HG03045 (cell line): ENCODE measurements around the gene ATIC.

Experiments used
- ATAC-seq: cut with Tn5 transposase; IDR thresholded peaks from one replicate; pipeline ENCODE4 v1.9.1; 2021; ENCODE audit warnings: mild to moderate bottlenecking, moderate library complexity; ENCODE audit not compliant: unreplicated experiment

ATIC gene

GRCh38 chr2:215314896-215315295 is 3.0 kb downstream of the ATIC start:
- no peak for ATAC-seq

DNA sequence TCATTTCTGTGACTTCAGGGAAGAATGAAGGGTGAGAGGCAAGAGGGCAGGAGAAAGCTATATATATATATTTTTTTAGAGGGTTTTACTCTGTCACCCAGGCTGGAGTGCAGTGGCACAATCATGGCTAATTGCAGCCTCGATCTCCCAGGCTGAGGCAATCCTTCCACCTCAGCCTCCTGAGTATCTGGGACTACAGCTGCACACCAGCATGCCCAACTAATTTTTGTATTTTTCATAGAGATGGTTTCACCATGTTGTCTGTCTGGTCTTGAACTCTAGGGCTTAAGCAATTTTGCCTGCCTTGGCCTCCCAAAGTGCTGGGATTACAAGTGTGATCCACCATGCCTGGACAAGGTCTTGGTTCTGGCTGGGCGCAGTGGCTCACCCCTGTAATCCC is 3.4 kb downstream of the ATIC start:
- no peak for ATAC-seq

GRCh38 chr2:215316336-215316735 is 4.5 kb downstream of the ATIC start:
- ATAC-seq = no peak

- ATAC-seq = no peak
Measured at GRCh38 chr2:215319500-215319899, 7.6 kb downstream of the ATIC start.

GRCh38 chr2:215320102-215320501 is 8.2 kb downstream of the ATIC start:
- no peak for ATAC-seq

DNA sequence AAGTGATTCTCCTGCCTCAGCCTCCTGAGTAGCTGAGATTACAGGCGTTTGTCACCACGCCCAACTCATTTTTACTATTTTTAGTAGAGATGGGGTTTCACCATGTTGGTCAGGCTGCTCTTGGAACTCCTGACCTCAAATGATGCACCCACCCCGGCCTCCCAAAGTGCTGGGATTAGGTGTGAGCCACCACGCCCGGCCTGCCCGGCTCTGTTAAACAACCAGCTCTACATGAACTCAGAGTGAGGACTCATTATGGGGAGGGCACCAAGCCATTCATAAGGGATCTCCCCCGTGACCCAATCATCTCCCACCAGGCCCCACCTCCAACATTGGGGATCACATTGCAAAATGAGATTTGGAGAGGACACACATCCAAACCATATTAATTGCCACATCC is 8.8 kb downstream of the ATIC start:
- ATAC-seq = no peak

DNA sequence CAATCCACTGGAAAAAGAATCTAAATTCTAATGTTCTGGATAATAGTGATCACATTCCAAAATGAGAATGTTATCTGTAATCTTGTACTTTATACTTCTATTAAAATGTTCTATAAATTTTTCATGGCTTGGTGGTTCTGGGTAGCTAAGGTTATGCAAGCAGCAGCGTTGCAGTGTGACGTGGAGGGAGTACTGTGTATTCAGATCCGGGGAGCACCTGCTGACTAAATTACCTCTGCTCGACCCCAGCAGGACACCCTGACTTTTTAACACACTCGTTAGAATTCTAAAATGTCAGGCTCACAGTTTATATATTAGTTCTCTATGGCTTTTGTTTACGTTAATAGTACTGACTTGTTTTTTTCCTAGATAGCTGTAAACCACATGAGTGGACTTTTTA is 13.0 kb downstream of the ATIC start:
- no peak for ATAC-seq

- no peak for ATAC-seq
Measured at GRCh38 chr2:215328066-215328465, 16.2 kb downstream of the ATIC start.

GRCh38 chr2:215332872-215333595 is 21.2 kb downstream of the ATIC start:
- ATAC-seq = no peak

GRCh38 chr2:215338883-215339679 is 27.2 kb downstream of the ATIC start:
- ATAC-seq = no peak

GRCh38 chr2:215347878-215348277 is 36.0 kb downstream of the ATIC start:
- ATAC-seq = no peak

- ATAC-seq = no peak
Measured at GRCh38 chr2:215352602-215353001, 40.7 kb downstream of the ATIC start.

DNA sequence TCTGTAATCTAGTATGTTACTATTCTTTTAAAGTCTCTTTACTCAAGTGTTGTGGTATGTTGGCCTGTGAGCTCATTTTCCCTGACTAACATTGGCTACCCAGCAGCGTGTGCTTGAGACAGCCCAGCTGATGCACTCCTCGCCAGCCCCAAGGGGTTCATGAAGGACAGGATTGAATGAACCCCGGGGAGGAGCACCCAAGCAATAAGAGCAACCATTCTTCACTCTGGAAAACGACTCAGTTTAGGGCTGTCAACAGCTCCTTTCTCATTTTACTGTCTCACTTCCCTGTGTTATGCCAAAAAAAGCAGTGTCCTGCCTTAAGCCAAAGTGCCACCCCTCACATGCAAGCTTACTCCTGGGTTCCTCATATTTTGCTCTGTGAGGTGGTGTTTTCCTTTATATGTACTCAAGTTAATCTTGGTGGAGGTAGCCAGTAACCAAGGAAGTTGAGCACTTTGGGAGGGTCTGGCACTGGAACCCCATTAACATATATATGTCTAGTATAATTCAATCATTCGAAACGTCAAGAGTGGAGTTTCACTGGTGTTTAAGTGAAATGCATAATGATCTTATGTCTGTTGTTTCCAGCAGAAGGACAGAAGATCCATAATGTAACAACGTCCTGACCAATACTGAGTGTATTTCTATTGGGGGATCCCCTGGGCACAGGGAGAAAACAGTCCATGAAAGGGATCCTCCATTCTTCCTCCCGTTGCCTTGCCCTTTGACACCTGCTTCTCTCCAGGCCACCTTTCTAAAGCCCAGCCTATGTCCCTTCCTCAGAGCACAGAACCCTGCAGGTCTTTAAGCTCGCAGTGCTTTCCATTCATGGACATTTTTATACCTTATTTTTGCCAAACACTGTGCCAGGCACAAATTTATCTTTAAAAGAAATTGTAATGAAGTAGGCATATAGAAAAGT is 43.2 kb downstream of the ATIC start:
- ATAC-seq = no peak

DNA sequence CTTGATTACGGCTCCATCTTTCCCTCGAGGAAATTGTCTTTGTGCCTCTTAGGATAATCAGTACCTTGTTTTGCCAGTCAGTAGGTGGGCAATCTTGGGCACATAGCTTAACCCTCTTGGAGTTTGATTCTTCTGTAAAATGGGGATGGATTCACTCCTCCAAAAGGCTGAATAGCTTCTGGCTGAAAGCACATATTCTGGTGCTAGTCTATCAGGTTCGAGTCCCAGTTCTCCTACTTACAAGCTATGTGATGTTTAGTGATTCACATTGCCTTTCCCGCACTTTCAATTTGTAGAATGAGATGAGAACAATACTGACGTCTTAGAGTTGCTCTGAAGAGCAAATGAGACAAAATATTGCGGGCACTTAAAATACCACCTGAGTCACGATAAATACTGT is 43.9 kb downstream of the ATIC start:
- no peak for ATAC-seq

GRCh38 chr2:215356334-215356947 is 44.6 kb downstream of the ATIC start:
- ATAC-seq = no peak

- no peak for ATAC-seq
Measured at GRCh38 chr2:215356948-215357461, 45.1 kb downstream of the ATIC start.

DNA sequence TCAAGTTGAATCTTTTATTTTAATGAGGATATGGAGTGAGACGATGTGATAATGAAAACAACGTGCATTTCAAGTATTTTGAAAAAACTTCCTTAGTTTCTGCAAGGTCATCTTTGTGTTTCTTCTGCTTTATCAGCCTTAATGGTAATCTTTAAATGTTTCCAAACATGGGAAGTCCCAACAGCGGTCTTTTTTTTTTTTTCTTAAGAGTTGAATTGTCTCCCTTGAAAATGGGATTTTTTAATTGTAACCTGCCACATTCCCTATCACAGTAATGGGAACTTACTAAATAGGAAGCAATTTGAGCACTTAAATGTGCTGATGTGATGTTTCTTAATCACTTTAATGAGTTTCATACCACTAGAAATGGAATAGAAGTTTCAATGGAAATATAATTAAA is 45.8 kb downstream of the ATIC start:
- no peak for ATAC-seq

DNA sequence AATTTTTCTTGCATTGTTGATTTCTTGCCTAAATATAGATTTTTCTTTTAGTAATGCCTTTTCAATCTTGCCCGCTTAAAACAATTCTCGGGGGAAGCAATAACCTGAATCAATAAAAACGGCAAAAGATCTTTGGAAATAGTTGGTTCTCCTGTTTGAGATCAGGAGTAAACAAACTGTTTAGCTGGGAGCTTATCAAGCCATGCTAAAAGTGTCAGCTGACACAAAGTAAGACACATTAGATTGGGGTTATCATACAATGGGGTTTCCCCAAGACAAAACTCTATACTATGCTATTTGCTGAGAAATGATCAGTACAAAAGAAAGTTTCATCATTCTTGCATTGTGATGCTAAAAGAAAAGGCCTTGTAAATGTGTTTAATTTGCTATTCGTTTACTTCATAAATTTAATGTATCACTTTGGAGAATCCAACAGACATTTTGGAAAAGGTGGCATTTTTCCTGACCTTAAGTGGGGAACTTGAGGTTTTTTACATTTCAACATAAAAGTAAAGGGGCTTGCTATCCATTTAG is 46.5 kb downstream of the ATIC start:
- no peak for ATAC-seq

DNA sequence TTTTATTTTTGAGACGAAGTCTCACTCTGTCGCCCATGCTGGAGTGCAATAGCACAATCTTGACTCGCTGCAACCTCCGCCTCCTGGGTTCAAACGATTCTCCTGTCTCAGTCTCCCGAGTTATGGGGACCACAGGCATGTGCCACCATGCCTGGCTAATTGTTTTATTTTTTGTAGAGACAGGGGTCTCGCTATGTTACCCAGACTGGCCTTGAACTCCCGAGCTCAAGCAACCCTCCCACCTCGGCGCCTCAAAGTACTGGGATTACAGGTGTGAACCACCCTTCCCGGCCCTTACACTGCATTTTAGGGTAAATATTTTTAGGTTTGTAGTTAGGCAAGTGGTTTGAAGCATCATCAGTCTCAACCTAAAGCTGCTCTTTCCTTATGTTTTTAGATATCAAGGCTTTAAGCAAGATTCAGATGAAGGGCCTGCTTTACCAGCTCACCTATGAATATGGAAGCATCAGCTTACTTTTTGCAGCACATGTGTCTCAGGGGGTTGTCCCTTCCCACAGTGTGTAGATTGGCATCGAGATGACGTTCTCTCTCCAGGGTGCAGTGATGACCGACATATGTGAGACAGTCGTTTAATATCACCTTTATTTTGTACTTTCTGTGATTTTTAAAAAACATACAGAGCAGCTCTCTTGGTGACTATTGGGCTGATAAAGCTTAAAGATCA is 47.2 kb downstream of the ATIC start:
- no peak for ATAC-seq

DNA sequence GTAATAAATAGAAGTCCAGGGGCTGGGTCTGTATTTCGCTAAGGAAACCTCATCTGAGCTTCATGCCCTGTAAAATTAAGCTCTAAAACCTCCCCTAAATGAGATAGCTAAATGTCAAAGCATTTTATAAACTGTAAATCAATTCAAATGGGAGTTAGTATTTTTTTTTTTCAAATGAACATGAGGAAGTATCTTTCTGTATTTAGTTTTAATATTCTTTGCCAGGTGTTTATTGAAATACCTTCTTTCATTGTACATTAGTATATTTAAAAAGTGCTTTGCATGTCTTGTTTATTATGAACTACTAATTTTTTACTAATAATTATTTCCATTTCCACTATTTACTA is 47.7 kb downstream of the ATIC start:
- ATAC-seq = no peak
